ENCODE data around the gene FGD6. TPM values are rescaled to one million over a fixed set of nuclear protein-coding genes. Genes with fewer than 3 reads are reported as not detected.

Gene FGD6
- total RNA-seq, 1 experiment from 2014 or later: 25.1 TPM

GRCh38 chr12:95203487-95204030, 13.7 kb downstream of the FGD6 start:
- intact Hi-C loops (cut with micrococcal nuclease): loop anchor here (1.0 to 5.0 kb wide), 2 partner anchors 13 to 86 kb away; no protein-coding TSS in a partner anchor
- Mint-ChIP-seq H3K27ac (ENCODE audit: low read depth, unreplicated experiment) (peak overlapping the region; percentile 98), H3K9me3 (ENCODE audit: unreplicated experiment) (no peaks in the 10 kb centered on the region), H3K27me3 (ENCODE audit: insufficient read depth, unreplicated experiment) (no peaks in the 10 kb centered on the region), H3K36me3 (ENCODE audit: insufficient read depth, unreplicated experiment) (peaks cover 20% of the 10 kb centered on the region), H3K4me3 (ENCODE audit: unreplicated experiment) (peak overlapping the region; percentile 77), H3K4me1 (ENCODE audit: insufficient read depth, unreplicated experiment) (peaks cover 51% of the 10 kb centered on the region)
- CTCF ChIA-PET: interaction anchor here (4.5 kb wide), 1 partner anchor 12 kb away, joined by 46 read pairs; the partner anchor contains the start of genes FGD6 and VEZT
- no peak for DNase-seq (ENCODE audit: unreplicated experiment)
- no peak for TF ChIP-seq CTCF (IDR thresholded peaks at IDR 0.05; ENCODE audit: unreplicated experiment)
- BruUV-seq (replicated peaks): no TSS peak
- POLR2A ChIA-PET: interaction anchor here (0.7 to 18.7 kb wide), 16 partner anchors 8 to 1048 kb away, joined by 3 to 1056 read pairs (median 3); partner anchors contain the start of genes FGD6, METAP2 and VEZT

GRCh38 chr12:95202691-95203486, 14.4 kb downstream of the FGD6 start:
- CTCF ChIA-PET: interaction anchor here (0.6 to 4.7 kb wide), 3 partner anchors 12 to 795 kb away, joined by 3 to 25 read pairs (median 3); partner anchors contain the start of genes FGD6 and VEZT
- Mint-ChIP-seq H3K4me3 (ENCODE audit: unreplicated experiment) (peak overlapping the region; percentile 63), H3K9me3 (ENCODE audit: unreplicated experiment) (no peaks in the 10 kb centered on the region), H3K27ac (ENCODE audit: low read depth, unreplicated experiment) (peak overlapping the region; percentile 98), H3K27me3 (ENCODE audit: insufficient read depth, unreplicated experiment) (no peaks in the 10 kb centered on the region), H3K36me3 (ENCODE audit: insufficient read depth, unreplicated experiment) (peaks cover 19% of the 10 kb centered on the region), H3K4me1 (ENCODE audit: insufficient read depth, unreplicated experiment) (peaks cover 53% of the 10 kb centered on the region)
- DNase-seq (ENCODE audit: unreplicated experiment): peak; percentile 29
- intact Hi-C loops (cut with micrococcal nuclease): loop anchor here (5.0 kb wide), 1 partner anchor 86 kb away; no protein-coding TSS in a partner anchor
- POLR2A ChIA-PET: interaction anchor here (1.0 to 18.7 kb wide), 6 partner anchors 14 to 271 kb away, joined by 3 to 1056 read pairs (median 35); partner anchors contain the start of genes FGD6, METAP2 and VEZT
- TF ChIP-seq CTCF (IDR thresholded peaks at IDR 0.05; ENCODE audit: unreplicated experiment): no peak
- no TSS peak for BruUV-seq (replicated peaks)

- intact Hi-C loops (cut with micrococcal nuclease): loop anchor here (5.0 kb wide), 1 partner anchor 84 kb away; no protein-coding TSS in a partner anchor
- BruUV-seq (replicated peaks): TSS peak; percentile 77
- Mint-ChIP-seq H3K4me1 (ENCODE audit: insufficient read depth, unreplicated experiment) (peaks cover 51% of the 10 kb centered on the region), H3K4me3 (ENCODE audit: unreplicated experiment) (peak overlapping the region; percentile 72), H3K9me3 (ENCODE audit: unreplicated experiment) (no peaks in the 10 kb centered on the region), H3K27ac (ENCODE audit: low read depth, unreplicated experiment) (peak overlapping the region; percentile 98), H3K27me3 (ENCODE audit: insufficient read depth, unreplicated experiment) (no peaks in the 10 kb centered on the region), H3K36me3 (ENCODE audit: insufficient read depth, unreplicated experiment) (peaks cover 7% of the 10 kb centered on the region)
- no peak for TF ChIP-seq CTCF (IDR thresholded peaks at IDR 0.05; ENCODE audit: unreplicated experiment)
- ChIA-PET POLR2A (interaction anchor here (0.6 to 18.7 kb wide), 28 partner anchors 12 to 1276 kb away, joined by 3 to 1056 read pairs (median 4); partner anchors contain the start of genes FGD6, METAP2 and VEZT), CTCF (interaction anchor here (0.7 to 4.7 kb wide), 4 partner anchors 16 to 84 kb away, joined by 3 to 25 read pairs (median 4); partner anchors contain the start of genes FGD6 and VEZT)
- peak; percentile 80 for DNase-seq (ENCODE audit: unreplicated experiment)
Observed at GRCh38 chr12:95201056-95201670, 16.1 kb downstream of the FGD6 start.
